Measurements from ENCODE around the gene ATP5ME. TPM values are rescaled to one million over a fixed set of nuclear protein-coding genes. Genes with fewer than 3 reads are reported as not detected.

The ATP5ME gene
- total and polyA plus RNA-seq, 2 of the 13 experiments (the other 11 are each of a cell fraction or from before 2014, with no cell fraction given), result 305 to 753 TPM

- TF ChIP-seq, protein P1, sequence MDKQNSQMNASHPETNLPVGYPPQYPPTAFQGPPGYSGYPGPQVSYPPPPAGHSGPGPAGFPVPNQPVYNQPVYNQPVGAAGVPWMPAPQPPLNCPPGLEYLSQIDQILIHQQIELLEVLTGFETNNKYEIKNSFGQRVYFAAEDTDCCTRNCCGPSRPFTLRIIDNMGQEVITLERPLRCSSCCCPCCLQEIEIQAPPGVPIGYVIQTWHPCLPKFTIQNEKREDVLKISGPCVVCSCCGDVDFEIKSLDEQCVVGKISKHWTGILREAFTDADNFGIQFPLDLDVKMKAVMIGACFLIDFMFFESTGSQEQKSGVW (CRISPR knock-in tag; IDR thresholded peaks at IDR 0.05; ENCODE audit: borderline replicate concordance), result no peak
- TF ChIP-seq NFYB (CRISPR knock-in tag; IDR thresholded peaks at IDR 0.05) (no peak), ZFY (CRISPR knock-in tag; IDR thresholded peaks at IDR 0.05) (peak; percentile 59; the same call in 1 of the 2 replicates), ZNF775 (CRISPR knock-in tag; IDR thresholded peaks at IDR 0.05; ENCODE audit: borderline replicate concordance) (no peak), JUND (CRISPR knock-in tag; IDR thresholded peaks at IDR 0.05) (no peak), CEBPB (IDR thresholded peaks at IDR 0.05; ENCODE audit: borderline replicate concordance, low read depth, low read length) (no peak), ZNF12 (CRISPR knock-in tag; IDR thresholded peaks at IDR 0.05) (no peak), PAX8 (CRISPR knock-in tag; IDR thresholded peaks at IDR 0.05; ENCODE audit: borderline replicate concordance) (no peak), ZNF619 (CRISPR knock-in tag; IDR thresholded peaks at IDR 0.05) (no peak), AHDC1 (CRISPR knock-in tag; IDR thresholded peaks at IDR 0.05; ENCODE audit: borderline replicate concordance) (no peak), NFRKB (IDR thresholded peaks at IDR 0.05) (no peak), BCL6 (CRISPR knock-in tag; IDR thresholded peaks at IDR 0.05) (no peak), ZNF274 (CRISPR knock-in tag; IDR thresholded peaks at IDR 0.05) (no peak; the same call in 1 of the 2 replicates), ATRX (CRISPR knock-in tag; IDR thresholded peaks at IDR 0.05; ENCODE audit: borderline replicate concordance) (no peak)
- TF ChIP-seq, protein P2, sequence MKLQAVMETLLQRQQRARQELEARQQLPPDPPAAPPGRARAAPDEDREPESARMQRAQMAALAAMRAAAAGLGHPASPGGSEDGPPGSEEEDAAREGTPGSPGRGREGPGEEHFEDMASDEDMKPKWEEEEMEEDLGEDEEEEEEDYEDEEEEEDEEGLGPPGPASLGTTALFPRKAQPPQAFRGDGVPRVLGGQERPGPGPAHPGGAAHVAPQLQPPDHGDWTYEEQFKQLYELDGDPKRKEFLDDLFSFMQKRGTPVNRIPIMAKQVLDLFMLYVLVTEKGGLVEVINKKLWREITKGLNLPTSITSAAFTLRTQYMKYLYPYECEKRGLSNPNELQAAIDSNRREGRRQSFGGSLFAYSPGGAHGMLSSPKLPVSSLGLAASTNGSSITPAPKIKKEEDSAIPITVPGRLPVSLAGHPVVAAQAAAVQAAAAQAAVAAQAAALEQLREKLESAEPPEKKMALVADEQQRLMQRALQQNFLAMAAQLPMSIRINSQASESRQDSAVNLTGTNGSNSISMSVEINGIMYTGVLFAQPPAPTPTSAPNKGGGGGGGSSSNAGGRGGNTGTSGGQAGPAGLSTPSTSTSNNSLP (IDR thresholded peaks at IDR 0.05; ENCODE audit: low read depth, low read length), result no peak
- TF ChIP-seq, protein P3, sequence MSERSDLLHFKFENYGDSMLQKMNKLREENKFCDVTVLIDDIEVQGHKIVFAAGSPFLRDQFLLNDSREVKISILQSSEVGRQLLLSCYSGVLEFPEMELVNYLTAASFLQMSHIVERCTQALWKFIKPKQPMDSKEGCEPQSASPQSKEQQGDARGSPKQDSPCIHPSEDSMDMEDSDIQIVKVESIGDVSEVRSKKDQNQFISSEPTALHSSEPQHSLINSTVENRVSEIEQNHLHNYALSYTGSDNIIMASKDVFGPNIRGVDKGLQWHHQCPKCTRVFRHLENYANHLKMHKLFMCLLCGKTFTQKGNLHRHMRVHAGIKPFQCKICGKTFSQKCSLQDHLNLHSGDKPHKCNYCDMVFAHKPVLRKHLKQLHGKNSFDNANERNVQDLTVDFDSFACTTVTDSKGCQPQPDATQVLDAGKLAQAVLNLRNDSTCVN (CRISPR knock-in tag; IDR thresholded peaks at IDR 0.05; ENCODE audit: borderline replicate concordance), result peak; percentile 60; the same call in 1 of the 2 replicates
- TF ChIP-seq, protein P4, sequence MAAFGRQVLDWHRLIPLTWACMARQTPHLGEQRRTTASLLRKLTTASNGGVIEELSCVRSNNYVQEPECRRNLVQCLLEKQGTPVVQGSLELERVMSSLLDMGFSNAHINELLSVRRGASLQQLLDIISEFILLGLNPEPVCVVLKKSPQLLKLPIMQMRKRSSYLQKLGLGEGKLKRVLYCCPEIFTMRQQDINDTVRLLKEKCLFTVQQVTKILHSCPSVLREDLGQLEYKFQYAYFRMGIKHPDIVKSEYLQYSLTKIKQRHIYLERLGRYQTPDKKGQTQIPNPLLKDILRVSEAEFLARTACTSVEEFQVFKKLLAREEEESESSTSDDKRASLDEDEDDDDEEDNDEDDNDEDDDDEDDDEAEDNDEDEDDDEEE (CRISPR knock-in tag; IDR thresholded peaks at IDR 0.05), result no peak
- TF ChIP-seq, protein P5, sequence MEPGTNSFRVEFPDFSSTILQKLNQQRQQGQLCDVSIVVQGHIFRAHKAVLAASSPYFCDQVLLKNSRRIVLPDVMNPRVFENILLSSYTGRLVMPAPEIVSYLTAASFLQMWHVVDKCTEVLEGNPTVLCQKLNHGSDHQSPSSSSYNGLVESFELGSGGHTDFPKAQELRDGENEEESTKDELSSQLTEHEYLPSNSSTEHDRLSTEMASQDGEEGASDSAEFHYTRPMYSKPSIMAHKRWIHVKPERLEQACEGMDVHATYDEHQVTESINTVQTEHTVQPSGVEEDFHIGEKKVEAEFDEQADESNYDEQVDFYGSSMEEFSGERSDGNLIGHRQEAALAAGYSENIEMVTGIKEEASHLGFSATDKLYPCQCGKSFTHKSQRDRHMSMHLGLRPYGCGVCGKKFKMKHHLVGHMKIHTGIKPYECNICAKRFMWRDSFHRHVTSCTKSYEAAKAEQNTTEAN (CRISPR knock-in tag; conservative IDR thresholded peaks at IDR 0.05), result no peak
These were observed 10.0 kb upstream of the ATP5ME start (continued) for GRCh38 chr4:683982-684622.

Measured in HepG2 (cell line).